Hepatocyte (in vitro differentiated cells): ENCODE results near the gene NOL3.

Experiments
- CTCF ChIP-seq: fragments of 200-600 bp; sonication (generic); IDR thresholded peaks from 2 replicates; pipeline ENCODE4 v1.5.1; 2016; ENCODE audit warnings: antibody characterized with exemption, mild to moderate bottlenecking; ENCODE audit not compliant: poor library complexity
- EZH2 ChIP-seq: fragments of 200-600 bp; sonication (generic); IDR thresholded peaks from 2 replicates; pipeline ENCODE4 v1.6.1; 2016; ENCODE audit warnings: antibody characterized with exemption, mild to moderate bottlenecking, borderline replicate concordance

- TF ChIP-seq EZH2 (no peak), CTCF (no peak)
Observed at GRCh38 chr16:67188323-67188722, 18.0 kb downstream of the NOL3 start.
